D721Med (cell line): ENCODE data around the gene BEND2.

Experiments
- DNase-seq: peaks from one replicate; pipeline ENCODE4 v3.0.0; 2011; ENCODE audit warnings: low spot score; ENCODE audit not compliant: insufficient read length
- FAIRE-seq: peaks from 2 replicates; lab custom pipeline; 2011; peaks lifted over from hg19 to GRCh38; lab: Jason Lieb, UNC
- TF ChIP-seq, protein P1 (sequence below): IDR thresholded peaks from 2 replicates; pipeline ENCODE4 v1.5.1; 2012; ENCODE audit warnings: mild to moderate bottlenecking, control low read depth; ENCODE audit not compliant: insufficient read depth; ENCODE audit errors: missing control alignments

The BEND2 gene

DNA sequence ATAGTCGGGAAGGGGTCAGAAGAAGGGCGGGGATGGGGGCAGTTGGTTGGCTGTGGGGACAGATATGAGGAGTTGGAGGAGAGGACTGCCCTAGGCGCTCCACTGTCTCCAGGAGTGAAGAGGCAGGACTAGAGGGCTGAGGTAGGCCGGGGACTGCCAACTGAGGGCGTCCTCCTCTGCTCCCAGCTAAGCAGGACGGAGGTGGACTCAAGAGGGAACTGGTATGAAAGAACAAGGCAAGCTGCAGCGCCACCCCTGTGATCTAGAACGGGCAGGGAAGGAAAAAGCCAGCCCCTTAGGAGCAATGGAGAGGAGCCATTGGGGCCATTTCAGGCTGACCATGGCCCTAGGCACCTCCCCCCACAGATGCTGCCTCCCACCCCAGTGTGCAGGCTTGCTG lies 14.0 kb downstream of the BEND2 start:
- TF ChIP-seq, protein P1, sequence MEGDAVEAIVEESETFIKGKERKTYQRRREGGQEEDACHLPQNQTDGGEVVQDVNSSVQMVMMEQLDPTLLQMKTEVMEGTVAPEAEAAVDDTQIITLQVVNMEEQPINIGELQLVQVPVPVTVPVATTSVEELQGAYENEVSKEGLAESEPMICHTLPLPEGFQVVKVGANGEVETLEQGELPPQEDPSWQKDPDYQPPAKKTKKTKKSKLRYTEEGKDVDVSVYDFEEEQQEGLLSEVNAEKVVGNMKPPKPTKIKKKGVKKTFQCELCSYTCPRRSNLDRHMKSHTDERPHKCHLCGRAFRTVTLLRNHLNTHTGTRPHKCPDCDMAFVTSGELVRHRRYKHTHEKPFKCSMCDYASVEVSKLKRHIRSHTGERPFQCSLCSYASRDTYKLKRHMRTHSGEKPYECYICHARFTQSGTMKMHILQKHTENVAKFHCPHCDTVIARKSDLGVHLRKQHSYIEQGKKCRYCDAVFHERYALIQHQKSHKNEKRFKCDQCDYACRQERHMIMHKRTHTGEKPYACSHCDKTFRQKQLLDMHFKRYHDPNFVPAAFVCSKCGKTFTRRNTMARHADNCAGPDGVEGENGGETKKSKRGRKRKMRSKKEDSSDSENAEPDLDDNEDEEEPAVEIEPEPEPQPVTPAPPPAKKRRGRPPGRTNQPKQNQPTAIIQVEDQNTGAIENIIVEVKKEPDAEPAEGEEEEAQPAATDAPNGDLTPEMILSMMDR = no peak
- no peak for FAIRE-seq
- no peak for DNase-seq

DNA sequence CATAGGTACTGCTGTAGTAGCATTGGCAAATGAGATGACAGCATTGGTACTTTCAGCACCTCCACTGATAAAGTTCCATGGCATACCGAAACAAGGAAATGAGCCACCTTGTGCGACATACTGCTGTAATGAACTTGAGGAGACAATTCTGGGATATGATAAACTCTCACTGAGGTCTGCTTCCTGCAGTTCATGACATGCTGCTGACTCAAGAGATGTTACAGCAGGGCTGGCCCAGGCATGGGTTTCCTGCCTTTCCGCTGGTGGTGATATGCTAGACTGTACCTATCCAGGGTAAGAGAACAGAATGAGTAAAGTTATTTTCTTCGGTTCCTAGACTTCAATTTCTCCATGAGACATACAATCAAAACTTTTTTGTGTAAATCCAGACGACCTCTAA lies 17.1 kb downstream of the BEND2 start:
- FAIRE-seq (no peak), DNase-seq (no peak)
- TF ChIP-seq, protein P1 = no peak

DNA sequence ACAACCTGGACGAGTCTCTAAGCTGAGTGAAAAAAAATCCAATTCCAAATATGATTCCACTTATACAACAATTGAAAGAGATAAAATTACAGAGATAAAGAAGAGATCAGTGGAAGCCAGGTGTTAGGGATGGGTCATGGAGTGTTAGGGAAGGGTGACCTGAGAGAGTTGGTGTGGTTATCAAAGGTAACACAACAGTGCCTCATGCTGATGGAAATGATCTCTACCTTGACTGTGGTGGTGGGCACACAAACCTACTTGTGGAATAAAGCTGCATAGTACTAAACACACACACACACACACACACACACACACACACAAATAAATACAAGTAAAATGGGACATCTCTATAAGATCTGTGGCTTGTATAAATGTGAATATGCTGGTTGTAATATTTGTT lies 26.0 kb downstream of the BEND2 start:
- TF ChIP-seq, protein P1 = no peak
- DNase-seq (no peak), FAIRE-seq (no peak)

DNA sequence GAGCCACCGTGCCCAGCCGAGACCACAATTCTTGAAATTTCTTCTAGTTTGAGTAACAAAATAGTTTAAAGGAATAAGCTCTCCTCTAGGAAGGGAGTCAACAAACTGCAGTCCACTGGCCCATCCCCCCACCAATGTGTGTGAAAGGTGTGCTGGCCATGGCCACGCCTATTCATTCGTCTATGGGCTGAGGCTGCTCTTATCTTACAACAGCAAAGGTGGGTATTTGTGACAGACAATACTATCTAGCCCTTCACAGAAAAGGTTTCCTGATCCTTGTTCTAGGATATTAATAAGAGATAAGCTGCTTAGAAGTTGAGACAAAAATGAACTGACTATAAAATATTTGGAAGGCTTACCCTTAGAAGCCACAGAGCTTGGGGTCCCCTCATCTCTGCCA lies 41.2 kb downstream of the BEND2 start:
- FAIRE-seq = no peak
- TF ChIP-seq, protein P1 = no peak
- no peak for DNase-seq

- FAIRE-seq (no peak), DNase-seq (no peak)
- TF ChIP-seq, protein P1 = no peak
Observed at GRCh38 chrX:18174971-18175370, 45.7 kb downstream of the BEND2 start.

DNA sequence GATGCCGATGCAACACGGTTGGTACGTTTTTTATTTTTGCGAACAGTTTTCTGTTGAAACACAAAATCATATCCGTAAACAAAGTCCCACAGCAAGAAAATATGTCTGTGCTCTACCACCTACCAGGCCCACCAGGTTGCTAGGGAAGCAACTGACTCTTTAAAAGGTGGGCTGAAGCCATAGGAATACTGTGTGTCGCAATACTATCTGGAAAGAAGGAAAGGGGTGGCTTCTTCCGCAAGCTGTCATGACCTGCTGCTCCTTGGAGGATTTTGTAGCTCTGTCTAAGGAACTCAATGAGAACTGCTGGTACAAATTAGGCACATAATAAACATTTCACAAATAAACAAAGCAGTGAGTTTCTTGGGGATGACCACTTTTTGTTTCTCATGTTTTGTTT lies 46.5 kb downstream of the BEND2 start:
- TF ChIP-seq, protein P1 = no peak
- no peak for FAIRE-seq
- DNase-seq = no peak

DNA sequence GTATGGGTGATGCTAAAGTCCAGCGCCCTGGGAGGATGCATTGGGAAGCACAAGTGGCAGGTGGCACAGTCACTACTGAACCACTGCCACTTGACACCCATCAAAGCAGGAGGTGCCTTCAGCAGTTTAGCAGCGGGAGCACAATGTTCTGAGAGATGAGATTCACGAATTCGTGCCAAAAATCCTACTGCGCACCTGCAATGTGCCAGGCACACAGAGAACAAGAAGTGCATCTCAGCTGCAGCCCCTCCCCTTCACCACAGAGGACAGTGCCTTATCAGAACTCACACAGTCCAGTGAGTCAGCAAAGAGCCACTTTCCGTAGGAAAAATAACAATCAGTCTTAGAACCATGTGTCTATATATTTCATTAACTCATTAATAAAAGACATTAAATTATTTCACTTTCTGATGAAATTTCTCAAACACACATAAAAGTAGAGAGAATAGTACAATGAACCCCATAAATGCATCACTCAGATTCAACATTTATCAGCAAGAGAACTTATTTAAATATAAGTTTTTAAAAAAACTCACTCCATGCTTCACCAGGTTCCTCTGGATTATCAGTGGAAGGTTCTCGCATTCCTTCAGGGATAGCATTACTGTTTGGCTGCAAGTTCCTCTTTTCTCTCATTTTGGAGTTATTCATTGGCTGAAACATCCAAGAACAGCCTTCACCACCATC lies 47.0 kb downstream of the BEND2 start:
- FAIRE-seq = no peak
- DNase-seq = no peak
- TF ChIP-seq, protein P1 = no peak
